ENCODE results near the gene PHF21B.
"Not testable (repeated sequence)": the region's sequence is repeated elsewhere in the genome, so short reads cannot be mapped to it uniquely, and the experiment has no call there.

The PHF21B gene

GRCh38 chr22:44924098-44924497, 85.7 kb downstream of the PHF21B start:
- H4K91ac ChIP-seq (ENCODE audit: low read depth, low read length, poor library complexity), result no peak overlapping the region
- DNase-seq (ENCODE audit: low spot score), result no peak
- H2BK5ac ChIP-seq (ENCODE audit: low read length), result no peak overlapping the region
- no peak overlapping the region for H3K9ac ChIP-seq (ENCODE audit: low read depth, low read length, poor library complexity)
- H2BK120ac ChIP-seq (ENCODE audit: low read depth, low read length), result no peak overlapping the region
- peaks cover 15% of the 10 kb centered on the region for H3K79me1 ChIP-seq (ENCODE audit: low read depth, low read length)
- no peaks in the 10 kb centered on the region for H3K27me3 ChIP-seq (ENCODE audit: control insufficient read depth in 3 of 3, insufficient read depth in 3 of 3, low read depth in 1 of 3, low read length in 3 of 3)
- H3K36me3 ChIP-seq (replicated peaks in 1 of 2; ENCODE audit: control insufficient read depth in 2 of 2, insufficient read depth in 2 of 2, low read length in 2 of 2), result peaks cover 13 to 64% of the 10 kb centered on the region in 2 donors
- peaks cover 5 to 19% of the 10 kb centered on the region in 2 donors for H3K9me3 ChIP-seq (replicated peaks in 1 of 2; ENCODE audit: control insufficient read depth in 2 of 2, insufficient read depth in 1 of 2, low read depth in 1 of 2, low read length in 2 of 2)
- no peak overlapping the region for H3K4me2 ChIP-seq (ENCODE audit: insufficient read depth, low read length, poor library complexity, severe bottlenecking)
- H3K23ac ChIP-seq (ENCODE audit: low read depth, low read length, poor library complexity), result no peak overlapping the region
- no peak overlapping the region for H3K27ac ChIP-seq (replicated peaks; ENCODE audit: low read length)
- WGBS, 2 donors (ENCODE audit: extremely low coverage in 2 of 2, insufficient read length in 2 of 2, insufficient replicate concordance in 1 of 2), result no CpG with 5 or more reads among the region's 5 CpGs
- H2BK12ac ChIP-seq (ENCODE audit: low read length), result no peak overlapping the region
- H4K8ac ChIP-seq (ENCODE audit: low read depth, low read length), result no peak overlapping the region
- no peak overlapping the region for H3K14ac ChIP-seq (ENCODE audit: low read length)
- no peak overlapping the region for H3K4me3 ChIP-seq (ENCODE audit: low read length in 2 of 2)
- H3K4me1 ChIP-seq (ENCODE audit: control insufficient read depth in 2 of 2, insufficient read depth in 1 of 2, low read depth in 1 of 2, low read length in 2 of 2), result peaks cover 0 to 1% of the 10 kb centered on the region in 2 donors
- no peak overlapping the region for H2AK5ac ChIP-seq (ENCODE audit: low read depth, low read length)
- no peak overlapping the region for H2BK15ac ChIP-seq (ENCODE audit: low read length)
- no peak overlapping the region for H3K18ac ChIP-seq (ENCODE audit: low read length)
- no peak overlapping the region for H2AFZ ChIP-seq (ENCODE audit: low read length)
- no peak overlapping the region for H3K4ac ChIP-seq (ENCODE audit: low read length)

- not testable (repeated sequence) for H4K8ac ChIP-seq (ENCODE audit: low read depth, low read length); H3K18ac ChIP-seq (ENCODE audit: low read length); H3K27ac ChIP-seq (replicated peaks; ENCODE audit: low read length); H3K14ac ChIP-seq (ENCODE audit: low read length); H2BK12ac ChIP-seq (ENCODE audit: low read length); H2BK5ac ChIP-seq (ENCODE audit: low read length); H3K9ac ChIP-seq (ENCODE audit: low read depth, low read length, poor library complexity); H3K4me3 ChIP-seq (ENCODE audit: low read length in 2 of 2); H2AFZ ChIP-seq (ENCODE audit: low read length); H2BK15ac ChIP-seq (ENCODE audit: low read length); H3K23ac ChIP-seq (ENCODE audit: low read depth, low read length, poor library complexity); H3K4me2 ChIP-seq (ENCODE audit: insufficient read depth, low read length, poor library complexity, severe bottlenecking); H2AK5ac ChIP-seq (ENCODE audit: low read depth, low read length); DNase-seq (ENCODE audit: low spot score); H3K4ac ChIP-seq (ENCODE audit: low read length); H3K27me3 ChIP-seq (ENCODE audit: control insufficient read depth in 3 of 3, insufficient read depth in 3 of 3, low read depth in 1 of 3, low read length in 3 of 3); H2BK120ac ChIP-seq (ENCODE audit: low read depth, low read length); H3K4me1 ChIP-seq (ENCODE audit: control insufficient read depth in 2 of 2, insufficient read depth in 1 of 2, low read depth in 1 of 2, low read length in 2 of 2); H4K91ac ChIP-seq (ENCODE audit: low read depth, low read length, poor library complexity)
- peaks cover 5 to 19% of the 10 kb centered on the region in 2 donors for H3K9me3 ChIP-seq (replicated peaks in 1 of 2; ENCODE audit: control insufficient read depth in 2 of 2, insufficient read depth in 1 of 2, low read depth in 1 of 2, low read length in 2 of 2)
- H3K36me3 ChIP-seq (replicated peaks in 1 of 2; ENCODE audit: control insufficient read depth in 2 of 2, insufficient read depth in 2 of 2, low read length in 2 of 2), result peaks cover 21 to 67% of the 10 kb centered on the region in 2 donors
- WGBS, 2 donors (ENCODE audit: extremely low coverage in 2 of 2, insufficient read length in 2 of 2, insufficient replicate concordance in 1 of 2), result no CpG with 5 or more reads among the region's 11 CpGs
- peaks cover 22% of the 10 kb centered on the region for H3K79me1 ChIP-seq (ENCODE audit: low read depth, low read length)
Observed at GRCh38 chr22:44921766-44922165, 88.0 kb downstream of the PHF21B start.

- H4K8ac ChIP-seq (ENCODE audit: low read depth, low read length), result no peak overlapping the region
- peaks cover 23 to 67% of the 10 kb centered on the region in 2 donors for H3K36me3 ChIP-seq (replicated peaks in 1 of 2; ENCODE audit: control insufficient read depth in 2 of 2, insufficient read depth in 2 of 2, low read length in 2 of 2)
- H3K9ac ChIP-seq (ENCODE audit: low read depth, low read length, poor library complexity), result no peak overlapping the region
- no peak overlapping the region for H3K4me2 ChIP-seq (ENCODE audit: insufficient read depth, low read length, poor library complexity, severe bottlenecking)
- H2BK120ac ChIP-seq (ENCODE audit: low read depth, low read length), result no peak overlapping the region
- no peak overlapping the region for H2AFZ ChIP-seq (ENCODE audit: low read length)
- no peak overlapping the region for H2BK5ac ChIP-seq (ENCODE audit: low read length)
- H2BK15ac ChIP-seq (ENCODE audit: low read length), result no peak overlapping the region
- no peaks in the 10 kb centered on the region for H3K27me3 ChIP-seq (ENCODE audit: control insufficient read depth in 3 of 3, insufficient read depth in 3 of 3, low read depth in 1 of 3, low read length in 3 of 3)
- no peak overlapping the region for H3K4ac ChIP-seq (ENCODE audit: low read length)
- H3K4me1 ChIP-seq (ENCODE audit: control insufficient read depth in 2 of 2, insufficient read depth in 1 of 2, low read depth in 1 of 2, low read length in 2 of 2), result no peaks in the 10 kb centered on the region
- no peak overlapping the region for H3K23ac ChIP-seq (ENCODE audit: low read depth, low read length, poor library complexity)
- H2AK5ac ChIP-seq (ENCODE audit: low read depth, low read length), result no peak overlapping the region
- H3K14ac ChIP-seq (ENCODE audit: low read length), result no peak overlapping the region
- H3K79me1 ChIP-seq (ENCODE audit: low read depth, low read length), result peaks cover 21% of the 10 kb centered on the region
- no CpG with 5 or more reads among the region's 14 CpGs for WGBS, 2 donors (ENCODE audit: extremely low coverage in 2 of 2, insufficient read length in 2 of 2, insufficient replicate concordance in 1 of 2)
- H3K27ac ChIP-seq (replicated peaks; ENCODE audit: low read length), result no peak overlapping the region
- DNase-seq (ENCODE audit: low spot score), result no peak
- H2BK12ac ChIP-seq (ENCODE audit: low read length), result no peak overlapping the region
- H3K9me3 ChIP-seq (replicated peaks in 1 of 2; ENCODE audit: control insufficient read depth in 2 of 2, insufficient read depth in 1 of 2, low read depth in 1 of 2, low read length in 2 of 2), result peaks cover 2 to 8% of the 10 kb centered on the region in 2 donors
- peak overlapping the region; percentile 24 for H3K18ac ChIP-seq (ENCODE audit: low read length)
- H4K91ac ChIP-seq (ENCODE audit: low read depth, low read length, poor library complexity), result no peak overlapping the region
- no peak overlapping the region for H3K4me3 ChIP-seq (ENCODE audit: low read length in 2 of 2)
Observed at GRCh38 chr22:44920183-44920582, 89.6 kb downstream of the PHF21B start.

GRCh38 chr22:44919691-44920090, 90.1 kb downstream of the PHF21B start:
- Histone ChIP-seq H2BK15ac (ENCODE audit: low read length) (no peak overlapping the region), H4K91ac (ENCODE audit: low read depth, low read length, poor library complexity) (no peak overlapping the region), H3K4me3 (ENCODE audit: low read length in 2 of 2) (no peak overlapping the region), H3K27me3 (ENCODE audit: control insufficient read depth in 3 of 3, insufficient read depth in 3 of 3, low read depth in 1 of 3, low read length in 3 of 3) (no peaks in the 10 kb centered on the region), H2BK120ac (ENCODE audit: low read depth, low read length) (no peak overlapping the region), H3K4ac (ENCODE audit: low read length) (no peak overlapping the region), H2BK5ac (ENCODE audit: low read length) (no peak overlapping the region), H2AK5ac (ENCODE audit: low read depth, low read length) (no peak overlapping the region), H3K79me1 (ENCODE audit: low read depth, low read length) (peaks cover 21% of the 10 kb centered on the region), H3K23ac (ENCODE audit: low read depth, low read length, poor library complexity) (no peak overlapping the region), H3K14ac (ENCODE audit: low read length) (no peak overlapping the region), H3K4me1 (ENCODE audit: control insufficient read depth in 2 of 2, insufficient read depth in 1 of 2, low read depth in 1 of 2, low read length in 2 of 2) (no peaks in the 10 kb centered on the region), H3K9me3 (replicated peaks in 1 of 2; ENCODE audit: control insufficient read depth in 2 of 2, insufficient read depth in 1 of 2, low read depth in 1 of 2, low read length in 2 of 2) (peaks cover under 1 to 6% of the 10 kb centered on the region in 2 donors), H3K9ac (ENCODE audit: low read depth, low read length, poor library complexity) (no peak overlapping the region), H2AFZ (ENCODE audit: low read length) (no peak overlapping the region), H4K8ac (ENCODE audit: low read depth, low read length) (no peak overlapping the region), H3K27ac (replicated peaks; ENCODE audit: low read length) (no peak overlapping the region), H3K36me3 (replicated peaks in 1 of 2; ENCODE audit: control insufficient read depth in 2 of 2, insufficient read depth in 2 of 2, low read length in 2 of 2) (peaks cover 23 to 70% of the 10 kb centered on the region in 2 donors), H2BK12ac (ENCODE audit: low read length) (no peak overlapping the region), H3K18ac (ENCODE audit: low read length) (no peak overlapping the region), H3K4me2 (ENCODE audit: insufficient read depth, low read length, poor library complexity, severe bottlenecking) (no peak overlapping the region)
- no peak for DNase-seq (ENCODE audit: low spot score)
- WGBS, 2 donors (ENCODE audit: extremely low coverage in 2 of 2, insufficient read length in 2 of 2, insufficient replicate concordance in 1 of 2), result no CpG with 5 or more reads among the region's 10 CpGs
